Activated CD4-positive, alpha-beta T cell treated with anti-CD3 and anti-CD28 coated beads, Interleukin-2, Interleukin-4, amounts not matched to agents 100 ng/mL and 50 ng/mL, durations not matched to agents 16 hours and 8 hours (primary cell): ENCODE results near the gene CELF2.
A peak's percentile ranks its signal among the peaks of the same experiment; 100 is the strongest.

Experiments
- DNase-seq: peaks from one replicate; pipeline ENCODE4 v3.0.0-alpha.2; 2020; ENCODE audit warnings: low spot score

CELF2 gene

DNA sequence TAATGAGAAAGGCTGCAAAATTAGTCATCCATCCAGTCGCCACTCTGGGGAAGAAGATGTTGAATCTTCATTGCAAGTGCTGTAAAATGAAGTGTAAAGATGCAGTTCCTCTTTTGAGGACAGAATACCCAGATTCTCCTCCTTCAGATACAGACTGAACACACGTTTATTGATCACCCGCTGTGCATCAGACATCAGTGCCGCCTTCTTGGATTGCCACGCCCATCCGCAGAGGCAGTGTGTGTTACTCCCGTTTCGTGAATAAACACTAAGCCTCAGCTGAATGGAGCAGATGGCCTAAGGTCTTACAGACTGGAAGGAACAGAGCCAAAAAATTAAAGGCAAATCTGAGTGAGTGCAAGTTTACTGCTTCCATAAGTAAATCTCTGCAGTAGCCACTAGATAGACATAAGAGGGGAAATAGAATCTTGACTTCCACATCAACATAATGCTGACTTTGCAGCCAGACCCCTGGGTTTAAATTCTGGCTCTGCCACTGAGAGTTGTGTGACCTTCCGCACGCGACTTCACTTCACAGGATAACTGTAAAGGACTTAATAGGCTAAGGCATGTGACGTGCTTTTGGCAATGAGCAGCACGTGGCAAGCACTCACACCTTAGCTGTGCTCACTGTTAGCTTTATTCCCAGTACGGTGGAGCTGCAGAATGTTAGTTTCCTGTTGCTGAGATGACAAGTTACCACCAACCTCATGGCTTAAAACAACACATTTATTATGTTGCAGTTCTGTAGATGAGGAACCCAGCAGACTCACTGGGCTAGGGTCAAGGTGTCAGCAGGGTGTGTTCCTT, 285.9 kb downstream of the CELF2 start:
- DNase-seq, result no peak

DNA sequence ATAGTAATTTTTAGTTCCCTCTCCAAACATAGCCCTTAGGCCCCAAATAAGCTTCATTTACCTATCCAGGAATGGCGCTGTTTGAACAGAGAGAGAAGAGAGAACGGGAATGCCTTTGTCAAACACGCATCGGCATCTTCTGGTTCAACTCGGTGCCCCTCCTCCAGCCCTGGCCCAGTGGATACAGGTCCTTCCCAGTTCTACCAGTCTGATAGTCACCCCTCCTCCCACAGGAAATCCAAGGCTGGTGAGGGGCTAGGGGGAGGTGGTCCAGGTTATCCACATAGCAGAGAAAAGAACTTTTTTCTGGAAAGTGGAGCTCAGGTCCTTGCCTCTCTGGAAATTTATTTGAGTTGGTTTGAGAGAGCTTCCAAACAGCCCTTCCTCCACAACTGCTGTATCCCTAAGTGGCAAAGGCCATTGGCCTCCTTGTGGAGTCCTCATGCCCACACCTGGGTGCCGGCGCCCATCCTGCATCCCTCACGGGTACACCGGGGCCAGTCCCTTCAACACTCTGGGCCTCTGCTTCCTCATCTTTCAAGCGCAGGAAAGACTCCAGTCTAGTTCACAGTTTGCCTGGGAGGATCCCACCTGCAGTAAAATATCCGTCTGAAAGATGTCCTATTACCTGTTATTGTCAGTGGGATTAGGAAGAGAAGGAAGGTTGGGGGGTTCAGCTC, 287.4 kb downstream of the CELF2 start:
- DNase-seq, result no peak

DNA sequence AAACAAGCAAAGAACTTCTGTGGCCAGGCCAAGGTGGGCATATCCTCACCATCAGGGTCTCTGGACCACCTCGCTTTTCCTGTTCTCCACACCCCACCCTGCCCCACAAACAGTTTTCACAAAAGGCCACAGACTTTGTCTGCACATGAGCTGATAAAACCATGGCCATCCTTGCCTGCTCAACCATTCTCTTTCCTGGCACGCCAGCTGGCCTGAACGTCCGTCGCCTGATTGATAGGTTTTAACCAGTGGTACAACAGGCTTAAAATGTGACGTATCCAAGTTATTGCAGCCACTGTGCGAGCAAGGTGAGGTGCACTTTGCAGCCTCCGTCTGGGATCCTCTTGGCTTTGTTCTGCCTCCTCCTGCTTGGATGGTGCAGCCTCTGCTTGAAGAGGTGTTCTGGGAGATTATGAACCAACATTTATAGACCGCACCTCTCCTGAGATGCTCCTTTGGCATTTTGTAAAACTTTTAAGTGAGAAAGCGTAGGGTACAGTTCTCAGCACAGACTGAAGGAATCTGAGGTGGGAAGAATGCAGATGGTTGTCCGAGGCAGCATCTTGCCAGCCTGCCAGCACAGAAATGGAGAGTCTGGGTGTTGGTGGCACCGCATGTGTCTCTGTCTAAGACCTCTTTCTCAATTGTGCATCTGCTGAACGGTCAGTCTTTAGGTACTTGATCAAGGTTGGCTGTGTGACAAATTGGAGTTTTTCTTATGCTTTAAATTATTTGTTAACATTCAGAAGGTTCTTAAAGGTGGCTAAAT, 288.3 kb downstream of the CELF2 start:
- no peak for DNase-seq

GRCh38 chr10:11307004-11307403, 289.3 kb downstream of the CELF2 start:
- DNase-seq, result no peak

DNA sequence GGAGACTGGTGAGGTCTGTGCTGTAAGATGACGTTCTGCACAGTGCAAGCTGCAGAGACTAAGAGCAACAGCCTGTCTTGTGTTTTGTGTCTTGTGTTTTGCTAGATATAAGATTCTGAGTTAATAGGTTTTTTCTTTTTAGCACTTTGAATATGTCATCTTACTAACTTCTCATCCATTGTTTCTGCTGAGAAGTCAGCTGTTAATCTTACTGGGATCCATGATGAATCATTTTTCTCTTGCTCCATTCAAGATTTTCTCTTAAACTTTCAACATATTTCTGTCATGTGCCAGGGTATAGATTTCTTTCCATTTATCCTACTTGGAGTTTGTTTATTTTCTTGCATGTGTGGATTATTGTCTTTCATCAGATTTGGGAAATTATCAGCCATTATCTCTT, 290.3 kb downstream of the CELF2 start:
- no peak for DNase-seq

DNA sequence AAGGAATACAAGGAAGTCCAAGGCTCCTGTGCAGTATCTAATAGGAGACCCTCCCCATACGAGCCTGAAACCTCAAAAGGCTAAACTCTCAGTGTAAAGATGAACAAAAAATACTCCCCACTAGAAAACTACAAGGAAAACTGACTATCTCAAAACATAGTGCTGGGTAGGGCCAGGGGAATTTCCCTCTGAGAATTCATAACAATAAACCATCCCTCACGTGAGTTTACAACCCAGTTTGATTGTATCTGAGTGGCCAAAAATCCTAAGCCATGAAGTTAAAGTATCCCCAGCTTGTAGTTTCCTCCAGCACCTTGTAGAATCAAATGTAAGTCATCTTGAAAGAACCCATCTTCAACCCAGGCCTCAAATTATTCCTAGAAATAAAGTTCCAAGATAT, 293.4 kb downstream of the CELF2 start:
- DNase-seq, result no peak

GRCh38 chr10:11313463-11313862, 295.8 kb downstream of the CELF2 start:
- DNase-seq, result no peak

- no peak for DNase-seq
Measured at GRCh38 chr10:11317936-11318670, 300.4 kb downstream of the CELF2 start.

DNA sequence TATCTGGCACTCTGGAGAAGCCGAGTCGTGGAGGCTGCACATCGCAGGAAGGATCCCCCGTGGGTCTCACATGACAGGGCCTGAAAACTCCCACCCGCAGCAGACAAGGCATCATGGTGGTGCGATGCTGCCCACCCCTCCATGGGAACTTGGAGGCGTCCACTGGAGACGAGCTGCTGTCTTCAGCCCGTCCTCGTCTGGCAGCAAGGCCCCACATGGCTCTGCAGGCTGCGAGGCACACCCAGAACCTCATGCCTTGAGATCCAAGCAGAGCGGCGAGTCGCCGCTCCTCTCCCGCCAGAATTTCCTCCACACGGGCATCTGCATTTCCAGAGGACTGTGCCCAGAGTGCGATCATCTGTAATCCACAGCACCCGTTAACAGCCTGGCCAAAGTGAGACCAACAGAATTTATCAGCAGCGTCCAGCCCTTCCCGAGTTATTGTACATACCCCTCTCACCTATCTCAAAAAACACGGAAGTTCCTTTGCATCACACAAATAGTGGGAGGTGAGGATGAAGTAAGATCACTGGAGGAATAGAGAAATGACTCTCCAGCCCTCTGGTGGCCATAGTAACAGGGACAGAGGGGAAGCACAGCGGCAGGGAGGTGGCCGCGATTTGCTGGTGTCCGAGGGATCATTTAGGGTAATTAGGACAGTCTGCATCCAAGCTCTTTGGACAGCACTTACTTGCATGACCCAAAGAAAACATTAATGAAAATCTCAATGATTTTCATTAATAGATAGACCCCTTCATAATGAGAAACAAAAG, 301.3 kb downstream of the CELF2 start:
- DNase-seq, result no peak

DNA sequence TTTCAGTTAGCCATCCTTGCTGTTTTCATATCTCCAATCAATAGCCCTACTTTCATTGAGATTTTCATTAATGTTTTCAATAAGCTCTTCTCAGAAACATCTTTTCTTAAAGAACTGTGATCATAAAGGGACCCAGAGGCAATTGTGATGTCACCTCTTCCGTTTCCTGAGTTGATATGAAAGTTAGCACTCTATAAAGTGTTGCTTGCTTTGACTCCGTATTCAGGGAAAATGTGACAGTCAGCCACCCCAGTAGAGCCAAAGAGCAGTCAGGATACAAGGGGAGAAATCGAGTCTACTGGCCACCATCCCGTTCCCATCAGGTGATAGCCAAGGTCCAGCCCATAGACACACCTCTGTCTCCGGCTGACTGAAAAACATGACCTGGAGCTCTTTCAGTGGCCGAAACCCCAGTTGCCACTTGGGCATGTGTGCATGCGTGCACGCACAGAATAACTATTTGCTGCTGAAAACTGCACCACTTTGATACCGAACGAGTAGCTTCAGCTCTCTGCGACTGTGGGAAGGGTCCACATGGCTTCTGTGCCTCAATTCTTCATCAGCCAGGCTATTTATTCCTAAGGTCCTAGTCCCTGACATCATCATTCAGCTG, 302.4 kb downstream of the CELF2 start:
- peak; percentile 40 for DNase-seq

- peak; percentile 26 for DNase-seq
Measured at GRCh38 chr10:11320809-11321520, 303.3 kb downstream of the CELF2 start.

GRCh38 chr10:11322698-11323097, 305.0 kb downstream of the CELF2 start:
- DNase-seq, result no peak

DNA sequence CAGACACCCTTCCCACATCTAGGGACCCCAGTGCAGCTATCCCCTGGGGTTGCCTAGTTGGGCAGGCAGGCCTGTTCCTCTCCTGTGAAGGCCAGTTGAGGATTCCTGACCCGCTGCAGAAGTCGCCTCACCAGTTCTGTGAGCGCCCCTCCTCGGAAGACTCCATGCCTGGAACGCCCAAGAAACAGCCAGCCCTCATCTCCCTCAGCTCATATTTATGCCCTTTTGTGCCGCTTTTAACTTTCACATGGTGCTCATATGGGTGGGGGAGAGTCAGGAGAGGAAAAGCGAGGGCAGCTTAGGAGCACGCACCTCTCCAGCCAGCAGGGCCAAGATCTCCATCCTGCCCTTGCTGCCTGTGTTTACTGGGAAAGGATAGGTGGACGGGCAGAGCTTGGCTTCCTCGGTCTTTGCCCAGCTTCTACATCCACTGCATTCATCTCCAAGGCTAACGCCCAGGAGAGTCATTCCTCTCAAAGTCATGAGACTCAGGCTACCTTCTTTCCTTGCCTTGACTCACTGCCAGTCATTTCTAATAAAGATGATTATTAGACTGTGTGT, 307.2 kb downstream of the CELF2 start:
- no peak for DNase-seq

DNA sequence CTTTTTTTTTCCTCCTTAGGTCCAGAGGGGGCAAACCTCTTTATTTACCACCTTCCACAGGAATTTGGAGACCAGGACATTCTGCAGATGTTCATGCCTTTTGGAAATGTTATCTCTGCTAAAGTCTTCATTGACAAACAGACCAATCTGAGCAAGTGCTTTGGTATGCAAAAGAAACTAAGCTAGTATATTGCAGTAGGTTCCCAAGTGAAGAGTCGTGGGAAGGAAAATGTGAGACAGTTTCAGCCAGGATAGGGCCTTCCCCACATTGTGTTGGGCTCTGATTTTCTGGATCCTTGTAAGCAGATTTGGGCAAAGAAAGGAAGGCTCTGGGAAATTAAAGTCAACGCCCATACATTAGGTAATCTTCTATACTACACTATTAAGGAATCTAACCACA, 308.1 kb downstream of the CELF2 start:
- DNase-seq, result no peak

- DNase-seq, result no peak
Measured at GRCh38 chr10:11326241-11326640, 308.6 kb downstream of the CELF2 start.

GRCh38 chr10:11326913-11327616, 309.4 kb downstream of the CELF2 start:
- no peak for DNase-seq

DNA sequence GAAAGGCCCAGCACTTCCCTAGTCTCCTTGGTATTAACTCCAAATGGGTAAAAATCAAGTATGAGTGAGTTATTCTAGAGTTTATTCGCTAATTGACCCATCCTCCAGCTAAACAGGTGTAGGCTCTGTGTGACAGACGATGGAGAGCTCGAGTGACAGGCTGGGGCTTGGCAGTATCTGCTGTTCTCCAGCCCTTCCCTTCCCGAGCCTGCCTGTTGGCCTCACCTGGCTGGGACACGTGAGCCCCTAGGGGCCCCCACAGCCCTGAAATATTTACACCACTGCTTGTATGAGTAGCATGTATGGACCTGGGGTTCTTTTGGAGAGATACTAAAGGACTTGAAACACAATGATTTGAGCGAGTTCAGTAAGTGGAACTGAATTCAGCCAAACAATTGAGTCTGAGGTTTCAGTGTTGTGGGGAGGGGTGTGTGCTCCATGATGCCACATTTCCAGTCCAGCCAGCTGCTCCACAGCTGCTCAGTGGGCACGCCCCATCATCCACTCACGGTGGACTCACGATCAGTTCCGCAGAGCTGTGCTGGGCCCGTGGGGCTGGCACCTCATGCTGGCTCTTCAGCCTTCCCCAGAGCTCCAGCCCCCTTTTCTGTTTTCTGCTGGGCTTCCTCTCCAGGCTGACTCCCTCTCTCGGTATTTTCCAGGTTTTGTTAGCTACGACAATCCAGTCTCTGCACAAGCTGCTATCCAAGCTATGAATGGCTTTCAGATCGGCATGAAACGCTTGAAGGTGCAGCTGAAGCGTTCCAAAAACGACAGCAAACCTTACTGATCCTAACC, 310.8 kb downstream of the CELF2 start:
- no peak for DNase-seq

DNA sequence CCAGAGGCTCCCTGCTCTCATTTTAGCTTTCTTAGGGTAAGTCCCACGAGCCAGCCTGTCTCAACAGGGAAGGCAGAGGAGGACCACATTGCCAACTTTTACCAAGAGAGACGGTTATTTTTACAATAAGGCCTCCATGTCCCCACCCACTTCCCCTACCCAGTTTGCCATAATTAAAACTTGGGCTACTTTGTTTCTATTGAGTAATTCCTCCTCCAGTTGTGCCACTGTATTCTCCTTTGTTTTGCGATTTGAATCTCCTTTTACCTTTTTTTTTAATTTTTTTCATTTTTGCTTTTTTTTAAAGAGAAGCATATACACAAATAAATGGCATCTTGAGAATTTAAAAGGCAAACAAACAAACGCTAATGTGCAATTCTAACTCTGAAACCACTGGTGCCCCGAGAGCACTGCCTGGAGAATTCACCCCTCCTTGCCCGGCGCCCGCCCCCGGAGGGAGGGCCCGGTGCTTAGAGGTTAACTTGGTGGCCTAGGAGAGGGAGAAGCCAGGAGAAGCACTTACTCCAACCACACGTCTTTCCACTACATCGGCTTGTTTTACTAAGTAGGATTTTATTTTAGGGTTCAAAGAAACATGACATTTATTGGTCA, 311.5 kb downstream of the CELF2 start:
- DNase-seq, result no peak
